HCT116 (cell line): ENCODE results near the gene PRPS1L1. TPM values are rescaled to one million over a fixed set of nuclear protein-coding genes. Genes with fewer than 3 reads are reported as not detected.
A peak's percentile ranks its signal among the peaks of the same experiment; 100 is the strongest.

Source experiments
- ATAC-seq: fragments of 200-7000 bp; cut with Tn5 transposase; 2 replicates; pipeline ENCODE4 v1.9.1; 2020; ENCODE audit warnings: mild to moderate bottlenecking, moderate library complexity
- BruUV-seq: library from RNA; stranded (reverse); fragments of 400-500 nt; replicated peaks from 2 replicates; lab custom pipeline; 2021; lab: Mats Ljungman, UMichigan
- CTCF ChIA-PET: fragments of 300-600 bp; sonication (Branson Sonifier 250); formaldehyde crosslinking; loops from one replicate; lab custom pipeline; 2021; ENCODE audit warnings: antibody characterized with exemption; lab: Charles Lee
- POLR2A ChIA-PET: fragments of 300-600, 350-600 bp; sonication (Branson Sonifier 250); formaldehyde crosslinking; loops from one replicate; lab custom pipeline; 2021; ENCODE audit warnings: antibody characterized with exemption; lab: Charles Lee
- RAD21 ChIA-PET, 2 experiments: fragments of 300-600 bp; sonication (Branson Sonifier 250); formaldehyde crosslinking; loops; one replicate each; lab custom pipeline; 2023; ENCODE audit warnings: low total read pairs in 2 of 2; ENCODE audit not compliant: uncharacterized antibody in 2 of 2, unreplicated experiment in 2 of 2, low non-redundant PET in 1 of 2; lab: Charles Lee
- DNase-seq: peaks from one replicate; pipeline ENCODE4 v3.0.0-alpha.2; 2010; ENCODE audit warnings: low read depth, low spot score
- H2AFZ ChIP-seq: fragments of 200-600 bp; shearing (Covaris generic), sonication (generic); 2 replicates; pipeline ENCODE4 v1.6.1; 2017; ENCODE audit warnings: low read depth, mixed run types, mixed read lengths, antibody characterized with exemption, low read length; ENCODE audit not compliant: poor library complexity, severe bottlenecking
- H3K27ac ChIP-seq: 2 replicates; pipeline ENCODE4 v1.5.1; 2012; ENCODE audit warnings: low read depth, low read length
- H3K27me3 ChIP-seq: fragments of 200-600 bp; sonication (generic); 2 replicates; pipeline ENCODE4 v1.6.1; 2016; ENCODE audit warnings: mixed run types, low read length, mixed read lengths; ENCODE audit not compliant: insufficient read depth
- H3K36me3 ChIP-seq, 2 experiments: fragments of 200-500 bp in 1 of 2; fragments of 200-600 bp in 1 of 2; sonication (Bioruptor generic) in 1 of 2; sonication (generic) in 1 of 2; 2 replicates each; pipeline versions ENCODE4 v1.5.1 to v1.6.1; 2014 to 2016; ENCODE audit warnings: low read length in 2 of 2, inconsistent platforms in 1 of 2, mixed read lengths in 1 of 2, mixed run types in 1 of 2; ENCODE audit not compliant: insufficient read depth in 2 of 2, control insufficient read depth in 1 of 2
- H3K4me1 ChIP-seq, 2 experiments: fragments of 200-600 bp in 1 of 2; sonication (generic) in 1 of 2; 2 replicates each; pipeline versions ENCODE4 v1.5.1 to v1.6.1; 2012 to 2017; ENCODE audit warnings: low read length in 2 of 2, inconsistent platforms in 1 of 2, mild to moderate bottlenecking in 1 of 2, mixed read lengths in 1 of 2, mixed run types in 1 of 2, moderate library complexity in 1 of 2; ENCODE audit not compliant: insufficient read depth in 2 of 2, control insufficient read depth in 1 of 2
- H3K4me2 ChIP-seq: fragments of 200-600 bp; sonication (generic); 2 replicates; pipeline ENCODE4 v1.6.1; 2017; ENCODE audit warnings: mixed run types, low read length, mixed read lengths
- H3K4me3 ChIP-seq, 2 experiments: fragments of 200-600 bp in 1 of 2; sonication (generic) in 1 of 2; replicated peaks in 1 of 2; 2 replicates each; pipeline ENCODE4 v1.5.1; 2011 to 2016; ENCODE audit warnings: low read length in 2 of 2, control low read depth in 1 of 2, low read depth in 1 of 2, mild to moderate bottlenecking in 1 of 2, mixed read lengths in 1 of 2, mixed run types in 1 of 2
- H3K79me2 ChIP-seq: fragments of 200-600 bp; sonication (generic); 2 replicates; pipeline ENCODE4 v1.6.1; 2017; ENCODE audit warnings: mild to moderate bottlenecking, mixed run types, low read length, moderate library complexity, mixed read lengths; ENCODE audit not compliant: insufficient read depth
- H3K9ac ChIP-seq: fragments of 200-600 bp; sonication (generic); 2 replicates; pipeline ENCODE4 v1.6.1; 2016; ENCODE audit warnings: low read length, mixed read lengths
- H3K9me2 ChIP-seq: fragments of 200-600 bp; sonication (generic), shearing (Covaris generic); 2 replicates; pipeline ENCODE4 v1.6.1; 2017; ENCODE audit warnings: mixed run types, mild to moderate bottlenecking, moderate library complexity; ENCODE audit not compliant: insufficient read depth
- H3K9me3 ChIP-seq, 2 experiments: fragments of 200-500 bp in 1 of 2; fragments of 200-600 bp in 1 of 2; sonication (Bioruptor generic) in 1 of 2; sonication (generic) in 1 of 2; 2 replicates each; pipeline ENCODE4 v1.6.1; 2014 to 2017; ENCODE audit warnings: low read length in 2 of 2, mixed read lengths in 2 of 2, inconsistent platforms in 1 of 2, low read depth in 1 of 2, mild to moderate bottlenecking in 1 of 2, mixed run types in 1 of 2, moderate library complexity in 1 of 2; ENCODE audit not compliant: control insufficient read depth in 1 of 2, insufficient read depth in 1 of 2
- H4K20me1 ChIP-seq: fragments of 200-600 bp; sonication (generic), shearing (Covaris generic); 2 replicates; pipeline ENCODE4 v1.6.1; 2017; ENCODE audit warnings: mixed run types, mild to moderate bottlenecking, moderate library complexity; ENCODE audit not compliant: insufficient read depth
- ELF1 ChIP-seq: IDR thresholded peaks from 2 replicates; pipeline ENCODE4 v1.6.1; 2012; ENCODE audit warnings: low read depth, borderline replicate concordance
- FOSL1 ChIP-seq: IDR thresholded peaks from 2 replicates; pipeline ENCODE4 v1.6.1; 2012; ENCODE audit warnings: low read depth
- JUND ChIP-seq: IDR thresholded peaks from 2 replicates; pipeline ENCODE4 v1.6.1; 2012
- POLR2A ChIP-seq: IDR thresholded peaks from 2 replicates; pipeline ENCODE4 v1.7.0; 2011; ENCODE audit warnings: borderline replicate concordance; ENCODE audit not compliant: insufficient read depth, insufficient read length; ENCODE audit errors: extremely low read depth
- SP1 ChIP-seq: IDR thresholded peaks from 2 replicates; pipeline ENCODE4 v1.6.1; 2012; ENCODE audit warnings: low read depth
- YY1 ChIP-seq: IDR thresholded peaks from 2 replicates; pipeline ENCODE4 v1.6.1; 2011; ENCODE audit warnings: low read length, low read depth, moderate library complexity, mild to moderate bottlenecking; ENCODE audit not compliant: insufficient replicate concordance; ENCODE audit errors: extremely low read depth
- intact Hi-C: fragments of 100-400 bp; cut with micrococcal nuclease; formaldehyde crosslinking; loops from 2 replicates; pipeline ENCODE4 v1.10.0; 2022
- total RNA-seq: library from RNA; stranded (reverse); gene quantifications from one replicate; pipeline ENCODE4 v1.2.1, GENCODE V29; 2021; ENCODE audit not compliant: unreplicated experiment
- TF ChIP-seq, protein P1 (sequence below): IDR thresholded peaks from 2 replicates; pipeline ENCODE4 v1.6.1; 2012; ENCODE audit warnings: low read depth

PRPS1L1 gene
- total RNA-seq, 1 experiment from 2014 or later, result not detected

- TF ChIP-seq FOSL1 (no peak), SP1 (no peak), YY1 (no peak)
Observed at GRCh38 chr7:17990761-17991160, 36.9 kb downstream of the PRPS1L1 start (continued).

GRCh38 chr7:17989546-17989945 lies 38.1 kb downstream of the PRPS1L1 start:
- RAD21 ChIA-PET, result no interaction called here
- Histone ChIP-seq H3K4me1 (no peaks in the 10 kb centered on the region), H4K20me1 (no peaks in the 10 kb centered on the region), H2AFZ (no peak overlapping the region), H3K27ac (no peak overlapping the region), H3K4me2 (no peak overlapping the region), H3K79me2 (no peaks in the 10 kb centered on the region), H3K4me3 (no peak overlapping the region), H3K27me3 (no peaks in the 10 kb centered on the region), H3K9ac (no peak overlapping the region), H3K36me3 (no peaks in the 10 kb centered on the region), H3K9me3 (no peaks in the 10 kb centered on the region), H3K9me2 (no peaks in the 10 kb centered on the region)
- no TSS peak for BruUV-seq
- DNase-seq (no peak), ATAC-seq (0 out of 2 replicates have a peak, but pooled peaks have one; percentile 30)
- POLR2A ChIA-PET, result no interaction called here
- intact Hi-C loops, result no loop called here
- CTCF ChIA-PET, result no interaction called here
- TF ChIP-seq POLR2A, result no peak
- TF ChIP-seq JUND, result 0 out of 2 replicates have a peak, but pooled peaks have one; percentile 12
- TF ChIP-seq ELF1, result no peak
- TF ChIP-seq, protein P1, sequence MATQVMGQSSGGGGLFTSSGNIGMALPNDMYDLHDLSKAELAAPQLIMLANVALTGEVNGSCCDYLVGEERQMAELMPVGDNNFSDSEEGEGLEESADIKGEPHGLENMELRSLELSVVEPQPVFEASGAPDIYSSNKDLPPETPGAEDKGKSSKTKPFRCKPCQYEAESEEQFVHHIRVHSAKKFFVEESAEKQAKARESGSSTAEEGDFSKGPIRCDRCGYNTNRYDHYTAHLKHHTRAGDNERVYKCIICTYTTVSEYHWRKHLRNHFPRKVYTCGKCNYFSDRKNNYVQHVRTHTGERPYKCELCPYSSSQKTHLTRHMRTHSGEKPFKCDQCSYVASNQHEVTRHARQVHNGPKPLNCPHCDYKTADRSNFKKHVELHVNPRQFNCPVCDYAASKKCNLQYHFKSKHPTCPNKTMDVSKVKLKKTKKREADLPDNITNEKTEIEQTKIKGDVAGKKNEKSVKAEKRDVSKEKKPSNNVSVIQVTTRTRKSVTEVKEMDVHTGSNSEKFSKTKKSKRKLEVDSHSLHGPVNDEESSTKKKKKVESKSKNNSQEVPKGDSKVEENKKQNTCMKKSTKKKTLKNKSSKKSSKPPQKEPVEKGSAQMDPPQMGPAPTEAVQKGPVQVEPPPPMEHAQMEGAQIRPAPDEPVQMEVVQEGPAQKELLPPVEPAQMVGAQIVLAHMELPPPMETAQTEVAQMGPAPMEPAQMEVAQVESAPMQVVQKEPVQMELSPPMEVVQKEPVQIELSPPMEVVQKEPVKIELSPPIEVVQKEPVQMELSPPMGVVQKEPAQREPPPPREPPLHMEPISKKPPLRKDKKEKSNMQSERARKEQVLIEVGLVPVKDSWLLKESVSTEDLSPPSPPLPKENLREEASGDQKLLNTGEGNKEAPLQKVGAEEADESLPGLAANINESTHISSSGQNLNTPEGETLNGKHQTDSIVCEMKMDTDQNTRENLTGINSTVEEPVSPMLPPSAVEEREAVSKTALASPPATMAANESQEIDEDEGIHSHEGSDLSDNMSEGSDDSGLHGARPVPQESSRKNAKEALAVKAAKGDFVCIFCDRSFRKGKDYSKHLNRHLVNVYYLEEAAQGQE, result no peak
- TF ChIP-seq SP1, result no peak
